ENCODE measurements around the gene TP73.

TP73 gene

DNA sequence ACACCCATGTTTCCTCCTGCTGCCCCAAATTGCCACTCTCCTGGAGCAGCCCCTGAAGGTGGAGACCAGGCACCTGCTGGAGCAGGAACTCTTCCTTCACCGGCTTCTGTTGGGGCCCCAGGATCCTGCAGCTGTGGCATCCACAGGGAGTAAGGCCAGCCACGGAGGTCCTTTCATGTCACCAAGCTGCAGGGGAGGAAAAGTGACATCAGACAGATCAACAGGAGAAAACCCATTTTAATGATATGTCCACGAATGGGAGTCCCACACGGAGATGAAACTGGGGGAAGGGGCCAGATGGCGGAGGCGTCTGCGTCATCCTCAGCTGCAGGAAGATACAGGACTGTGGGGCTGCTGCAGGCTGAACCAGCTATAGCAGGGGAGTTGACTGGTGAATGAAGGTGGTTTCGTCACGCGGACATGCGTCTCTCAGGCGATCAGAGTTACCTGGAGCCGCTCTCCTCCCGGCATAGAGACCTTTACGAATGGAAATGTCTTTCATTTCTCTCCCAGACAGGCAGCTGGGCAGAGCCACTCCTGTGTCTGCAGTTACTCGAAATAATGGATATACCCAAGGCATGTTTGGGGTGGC, 9.9 kb downstream of the TP73 start:
- TF ChIP-seq TAF1 (IDR thresholded peaks at IDR 0.05; ENCODE audit: borderline replicate concordance, insufficient read depth, low read length) (no peak), SIN3A (IDR thresholded peaks at IDR 0.05; ENCODE audit: borderline replicate concordance, insufficient read depth, low read length) (no peak), POLR2AphosphoS5 (IDR thresholded peaks at IDR 0.05; ENCODE audit: low read depth, low read length) (no peak), FOXP2 (optimal IDR thresholded peaks at IDR 0.05; ENCODE audit: borderline replicate concordance, extremely low read depth, extremely low read length, insufficient read depth) (no peak)
- TF ChIP-seq, protein P1, sequence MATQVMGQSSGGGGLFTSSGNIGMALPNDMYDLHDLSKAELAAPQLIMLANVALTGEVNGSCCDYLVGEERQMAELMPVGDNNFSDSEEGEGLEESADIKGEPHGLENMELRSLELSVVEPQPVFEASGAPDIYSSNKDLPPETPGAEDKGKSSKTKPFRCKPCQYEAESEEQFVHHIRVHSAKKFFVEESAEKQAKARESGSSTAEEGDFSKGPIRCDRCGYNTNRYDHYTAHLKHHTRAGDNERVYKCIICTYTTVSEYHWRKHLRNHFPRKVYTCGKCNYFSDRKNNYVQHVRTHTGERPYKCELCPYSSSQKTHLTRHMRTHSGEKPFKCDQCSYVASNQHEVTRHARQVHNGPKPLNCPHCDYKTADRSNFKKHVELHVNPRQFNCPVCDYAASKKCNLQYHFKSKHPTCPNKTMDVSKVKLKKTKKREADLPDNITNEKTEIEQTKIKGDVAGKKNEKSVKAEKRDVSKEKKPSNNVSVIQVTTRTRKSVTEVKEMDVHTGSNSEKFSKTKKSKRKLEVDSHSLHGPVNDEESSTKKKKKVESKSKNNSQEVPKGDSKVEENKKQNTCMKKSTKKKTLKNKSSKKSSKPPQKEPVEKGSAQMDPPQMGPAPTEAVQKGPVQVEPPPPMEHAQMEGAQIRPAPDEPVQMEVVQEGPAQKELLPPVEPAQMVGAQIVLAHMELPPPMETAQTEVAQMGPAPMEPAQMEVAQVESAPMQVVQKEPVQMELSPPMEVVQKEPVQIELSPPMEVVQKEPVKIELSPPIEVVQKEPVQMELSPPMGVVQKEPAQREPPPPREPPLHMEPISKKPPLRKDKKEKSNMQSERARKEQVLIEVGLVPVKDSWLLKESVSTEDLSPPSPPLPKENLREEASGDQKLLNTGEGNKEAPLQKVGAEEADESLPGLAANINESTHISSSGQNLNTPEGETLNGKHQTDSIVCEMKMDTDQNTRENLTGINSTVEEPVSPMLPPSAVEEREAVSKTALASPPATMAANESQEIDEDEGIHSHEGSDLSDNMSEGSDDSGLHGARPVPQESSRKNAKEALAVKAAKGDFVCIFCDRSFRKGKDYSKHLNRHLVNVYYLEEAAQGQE (IDR thresholded peaks at IDR 0.05; ENCODE audit: insufficient read depth in 1 of 2, low read depth in 2 of 2, low read length in 2 of 2) = no peak

DNA sequence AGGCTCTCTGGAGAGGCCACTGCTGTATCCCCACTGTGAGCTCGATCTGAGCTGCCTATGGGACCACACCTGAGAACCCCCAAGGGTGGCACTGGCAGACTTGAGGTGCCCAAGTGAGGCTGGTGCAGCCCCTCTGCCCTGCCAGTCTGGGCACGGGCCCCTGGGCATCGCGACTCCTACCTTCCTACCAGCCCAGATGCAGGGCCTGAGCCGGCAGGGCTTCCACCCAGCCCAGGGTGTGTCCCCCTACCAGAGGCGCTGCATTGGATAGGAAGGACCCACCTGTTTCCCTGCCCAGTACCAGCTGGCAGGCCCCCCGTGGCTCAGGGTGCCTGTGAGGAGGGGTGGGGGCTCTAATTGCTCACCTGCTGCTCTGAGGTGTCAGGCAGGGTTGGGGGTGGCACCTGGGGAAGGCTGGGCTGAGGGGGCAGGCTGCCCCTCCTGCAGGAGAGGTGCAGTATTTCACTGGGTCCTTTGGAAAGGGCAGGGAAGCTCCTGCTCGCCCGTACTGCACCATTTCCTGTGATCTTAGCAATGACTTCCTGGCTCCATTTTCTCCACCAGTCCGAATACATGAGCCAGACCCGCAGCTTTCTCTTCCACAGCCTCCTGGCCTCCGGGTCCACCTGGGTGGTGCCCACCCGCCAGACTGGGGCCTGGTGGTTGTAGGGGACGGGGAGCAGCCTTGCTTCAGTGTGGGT, 11.8 kb downstream of the TP73 start:
- TF ChIP-seq TAF1 (IDR thresholded peaks at IDR 0.05; ENCODE audit: borderline replicate concordance, insufficient read depth, low read length) (no peak), SIN3A (IDR thresholded peaks at IDR 0.05; ENCODE audit: borderline replicate concordance, insufficient read depth, low read length) (no peak), POLR2AphosphoS5 (IDR thresholded peaks at IDR 0.05; ENCODE audit: low read depth, low read length) (no peak)

DNA sequence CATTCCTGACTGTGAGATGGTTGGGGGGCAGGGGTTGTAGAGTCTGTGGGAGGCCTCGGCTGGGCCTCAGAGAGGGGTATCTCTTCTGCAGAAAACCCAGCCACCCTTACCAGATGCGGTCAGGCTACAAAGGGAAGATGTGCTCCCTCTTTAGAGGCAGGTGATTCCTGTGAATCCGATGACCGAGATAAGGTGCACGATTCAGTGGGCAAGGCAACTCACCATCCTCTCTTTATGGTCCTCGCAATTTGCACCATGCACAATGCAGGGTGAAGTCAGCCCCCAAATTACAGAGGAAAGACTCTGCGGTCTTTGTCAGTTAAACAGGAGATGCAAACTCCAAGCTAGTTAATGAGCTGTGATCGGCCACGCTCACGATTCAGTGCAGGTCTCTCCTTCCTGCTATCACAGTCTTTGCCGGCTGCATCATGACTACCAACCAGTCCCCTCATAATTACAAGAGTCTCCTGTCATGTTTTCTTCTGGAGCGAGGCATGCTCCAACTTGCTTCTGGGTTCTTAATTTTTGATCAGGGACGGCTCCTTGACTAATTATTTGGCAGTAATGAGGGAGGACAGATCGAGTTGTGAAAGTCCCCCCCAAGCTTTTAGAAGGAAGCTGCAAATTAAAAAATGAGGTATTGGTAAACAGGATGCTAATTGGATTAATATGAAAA, 12.5 kb downstream of the TP73 start:
- TF ChIP-seq, protein P1 (IDR thresholded peaks at IDR 0.05; ENCODE audit: insufficient read depth in 1 of 2, low read depth in 2 of 2, low read length in 2 of 2) = no peak
- TF ChIP-seq SIN3A (IDR thresholded peaks at IDR 0.05; ENCODE audit: borderline replicate concordance, insufficient read depth, low read length) (no peak), FOXP2 (optimal IDR thresholded peaks at IDR 0.05; ENCODE audit: borderline replicate concordance, extremely low read depth, extremely low read length, insufficient read depth) (no peak), TAF1 (IDR thresholded peaks at IDR 0.05; ENCODE audit: borderline replicate concordance, insufficient read depth, low read length) (no peak), POLR2AphosphoS5 (IDR thresholded peaks at IDR 0.05; ENCODE audit: low read depth, low read length) (no peak)

DNA sequence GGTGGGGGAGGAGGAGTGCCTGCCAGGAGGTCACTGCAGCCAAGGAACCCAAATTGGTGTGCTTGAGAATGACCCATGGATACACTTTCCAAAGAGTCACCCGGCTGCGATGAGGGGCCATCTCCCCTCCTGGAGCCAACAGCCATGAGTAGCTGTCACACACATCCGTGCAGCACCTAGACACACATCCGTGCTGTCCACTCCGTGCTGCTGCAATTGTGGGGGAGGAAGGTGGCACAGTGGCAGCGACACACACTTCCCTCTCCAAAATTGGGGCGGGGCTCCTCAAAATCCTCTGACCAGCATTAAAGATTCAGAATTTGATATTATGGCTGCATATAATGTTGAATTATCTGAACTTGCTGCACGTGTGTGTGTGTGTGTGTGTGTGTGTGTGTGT, 15.8 kb downstream of the TP73 start:
- TF ChIP-seq SIN3A (IDR thresholded peaks at IDR 0.05; ENCODE audit: borderline replicate concordance, insufficient read depth, low read length) = no peak
- TF ChIP-seq TAF1 (IDR thresholded peaks at IDR 0.05; ENCODE audit: borderline replicate concordance, insufficient read depth, low read length) = no peak
- TF ChIP-seq POLR2AphosphoS5 (IDR thresholded peaks at IDR 0.05; ENCODE audit: low read depth, low read length) = no peak
- TF ChIP-seq, protein P1 (IDR thresholded peaks at IDR 0.05; ENCODE audit: insufficient read depth in 1 of 2, low read depth in 2 of 2, low read length in 2 of 2) = no peak
- no peak for TF ChIP-seq FOXP2 (optimal IDR thresholded peaks at IDR 0.05; ENCODE audit: borderline replicate concordance, extremely low read depth, extremely low read length, insufficient read depth)

DNA sequence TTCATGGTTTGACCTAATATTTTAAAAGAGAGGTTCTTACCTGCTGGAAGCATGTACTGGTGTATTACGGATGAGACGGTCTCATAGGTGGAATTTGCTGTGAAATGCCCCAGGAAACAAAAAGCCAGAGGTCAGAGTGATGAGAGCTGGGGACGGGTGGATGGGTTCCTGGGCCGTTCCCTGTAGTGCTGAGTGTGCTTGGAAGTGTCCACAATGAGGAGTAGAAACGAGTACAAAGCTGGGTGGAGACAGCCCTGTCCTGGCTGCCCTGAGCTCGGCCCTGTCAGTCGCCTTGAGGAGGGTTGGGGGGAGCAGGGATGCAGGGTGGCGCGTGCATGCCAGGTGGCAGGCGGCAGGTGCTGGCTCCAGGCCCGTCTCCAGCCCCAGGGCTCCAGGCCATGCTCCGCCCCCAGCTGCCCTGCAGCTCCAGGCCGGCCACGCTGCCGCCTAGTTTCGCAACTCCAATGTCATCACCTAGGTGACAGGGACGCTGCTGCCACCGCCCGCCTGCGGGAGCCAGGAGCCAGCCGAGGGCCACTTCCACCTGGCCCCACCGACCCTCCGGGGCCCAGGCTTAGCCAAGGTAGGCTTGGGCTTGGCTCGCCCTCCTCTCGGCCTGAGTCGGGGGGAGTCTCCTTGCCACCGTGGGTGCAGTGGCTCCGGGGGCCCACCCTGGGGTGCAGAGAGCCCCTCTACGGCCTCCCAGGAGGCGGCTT, 16.4 kb downstream of the TP73 start:
- TF ChIP-seq POLR2AphosphoS5 (IDR thresholded peaks at IDR 0.05; ENCODE audit: low read depth, low read length) (no peak), TAF1 (IDR thresholded peaks at IDR 0.05; ENCODE audit: borderline replicate concordance, insufficient read depth, low read length) (no peak), FOXP2 (optimal IDR thresholded peaks at IDR 0.05; ENCODE audit: borderline replicate concordance, extremely low read depth, extremely low read length, insufficient read depth) (no peak), SIN3A (IDR thresholded peaks at IDR 0.05; ENCODE audit: borderline replicate concordance, insufficient read depth, low read length) (no peak)
- TF ChIP-seq, protein P1 (IDR thresholded peaks at IDR 0.05; ENCODE audit: insufficient read depth in 1 of 2, low read depth in 2 of 2, low read length in 2 of 2) = no peak
